Breast epithelium (tissue), 4 donors: ENCODE measurements around the gene GTF2E1. TPM values are rescaled to one million over a fixed set of nuclear protein-coding genes. Genes with fewer than 3 reads are reported as not detected.

Source experiments
- DNase-seq, 2 donors: peaks; one replicate each; pipeline ENCODE4 v3.0.0-alpha.2; 2019; ENCODE audit warnings: low spot score in 2 of 2
- H3K27ac ChIP-seq, 2 donors: fragments of 200-600 bp; sonication (generic) in 1 of 2; one replicate each; pipeline ENCODE4 v1.5.1; 2016 to 2019; ENCODE audit warnings: mild to moderate bottlenecking in 1 of 2
- H3K27me3 ChIP-seq, 2 donors: fragments of 200-600 bp; sonication (generic) in 1 of 2; one replicate each; pipeline versions ENCODE4 v1.5.1 to v1.6.0; 2017 to 2019; ENCODE audit warnings: control low read depth in 1 of 2, mild to moderate bottlenecking in 1 of 2
- H3K36me3 ChIP-seq: fragments of 200-600 bp; one replicate; pipeline ENCODE4 v1.5.1; 2019
- H3K4me1 ChIP-seq, 2 donors: fragments of 200-600 bp; sonication (generic); one replicate each; pipeline ENCODE4 v1.5.1; 2016 to 2019; ENCODE audit warnings: control low read depth in 1 of 2
- H3K4me3 ChIP-seq, 3 donors: fragments of 200-600 bp; sonication (generic); 1 replicate in 2 of 3; 2 replicates in 1 of 3; pipeline ENCODE4 v1.5.1; 2016 to 2019; ENCODE audit warnings: mild to moderate bottlenecking in 3 of 3, moderate library complexity in 2 of 3
- H3K9me3 ChIP-seq, 2 donors: fragments of 200-600 bp; sonication (generic) in 1 of 2; one replicate each; pipeline ENCODE4 v1.5.1; 2016 to 2019; ENCODE audit warnings: control low read depth in 1 of 2
- POLR2A ChIP-seq: fragments of 450-650 bp; IDR thresholded peaks from one replicate; pipeline ENCODE4 v1.6.1; 2016; ENCODE audit warnings: antibody characterized with exemption, mild to moderate bottlenecking, moderate library complexity
- POLR2AphosphoS5 ChIP-seq, 3 donors: sonication (generic); formaldehyde crosslinking; IDR thresholded peaks; one replicate each; pipeline ENCODE4 v1.6.1; 2017; ENCODE audit warnings: antibody characterized with exemption in 3 of 3
- intact Hi-C: fragments of 100-400 bp; cut with DNase I; formaldehyde crosslinking; loops from one replicate; pipeline ENCODE4 v1.15.1; 2023; ENCODE audit warnings: low total_unique reads
- total RNA-seq, 3 donors: library from RNA; depleted of rRNA; stranded (reverse); fragments of >200 nt; gene quantifications; one replicate each; pipeline ENCODE4 v1.1.0, GENCODE V29; 2016
- TF ChIP-seq, protein P1 (sequence below), 3 donors: fragments of 450-650 bp; IDR thresholded peaks; one replicate each; pipeline ENCODE4 v1.5.1; 2016 to 2017; ENCODE audit warnings: antibody characterized with exemption in 3 of 3, mild to moderate bottlenecking in 3 of 3, moderate library complexity in 3 of 3

The GTF2E1 gene
- total RNA-seq, 3 donors from 2014 or later: 9.9 to 13.4 (median 12.7) TPM

DNA sequence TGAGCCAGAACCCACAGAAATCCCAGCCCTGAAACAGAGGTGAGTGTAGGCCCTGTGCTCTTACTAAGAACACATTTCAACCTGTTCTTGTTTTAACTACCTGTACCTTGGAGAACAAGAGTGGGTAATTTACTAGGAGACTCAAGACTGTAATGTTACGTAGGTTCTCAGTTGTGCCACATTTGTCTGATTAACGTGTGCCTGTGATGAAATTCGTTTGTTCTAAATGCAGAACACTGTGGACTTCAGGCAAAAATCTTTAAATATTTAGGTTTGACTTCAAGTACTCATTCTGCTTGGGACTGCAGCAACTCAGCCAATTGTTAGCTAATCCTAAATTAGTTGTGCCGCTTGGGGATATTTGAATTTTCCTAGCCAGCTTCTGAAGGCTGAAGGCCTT lies 28.3 kb downstream of the GTF2E1 start:
- Histone ChIP-seq H3K4me1 (no peaks in the 10 kb centered on the region), H3K4me3 (no peak overlapping the region), H3K36me3 (no peaks in the 10 kb centered on the region), H3K27ac (no peak overlapping the region), H3K9me3 (no peaks in the 10 kb centered on the region), H3K27me3 (no peaks in the 10 kb centered on the region)
- intact Hi-C loops: no loop called here
- no peak for DNase-seq
- TF ChIP-seq POLR2A: no peak
- TF ChIP-seq, protein P1, sequence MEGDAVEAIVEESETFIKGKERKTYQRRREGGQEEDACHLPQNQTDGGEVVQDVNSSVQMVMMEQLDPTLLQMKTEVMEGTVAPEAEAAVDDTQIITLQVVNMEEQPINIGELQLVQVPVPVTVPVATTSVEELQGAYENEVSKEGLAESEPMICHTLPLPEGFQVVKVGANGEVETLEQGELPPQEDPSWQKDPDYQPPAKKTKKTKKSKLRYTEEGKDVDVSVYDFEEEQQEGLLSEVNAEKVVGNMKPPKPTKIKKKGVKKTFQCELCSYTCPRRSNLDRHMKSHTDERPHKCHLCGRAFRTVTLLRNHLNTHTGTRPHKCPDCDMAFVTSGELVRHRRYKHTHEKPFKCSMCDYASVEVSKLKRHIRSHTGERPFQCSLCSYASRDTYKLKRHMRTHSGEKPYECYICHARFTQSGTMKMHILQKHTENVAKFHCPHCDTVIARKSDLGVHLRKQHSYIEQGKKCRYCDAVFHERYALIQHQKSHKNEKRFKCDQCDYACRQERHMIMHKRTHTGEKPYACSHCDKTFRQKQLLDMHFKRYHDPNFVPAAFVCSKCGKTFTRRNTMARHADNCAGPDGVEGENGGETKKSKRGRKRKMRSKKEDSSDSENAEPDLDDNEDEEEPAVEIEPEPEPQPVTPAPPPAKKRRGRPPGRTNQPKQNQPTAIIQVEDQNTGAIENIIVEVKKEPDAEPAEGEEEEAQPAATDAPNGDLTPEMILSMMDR (IDR thresholded peaks at IDR 0.05): no peak
- TF ChIP-seq POLR2AphosphoS5 (IDR thresholded peaks at IDR 0.05): no peak

DNA sequence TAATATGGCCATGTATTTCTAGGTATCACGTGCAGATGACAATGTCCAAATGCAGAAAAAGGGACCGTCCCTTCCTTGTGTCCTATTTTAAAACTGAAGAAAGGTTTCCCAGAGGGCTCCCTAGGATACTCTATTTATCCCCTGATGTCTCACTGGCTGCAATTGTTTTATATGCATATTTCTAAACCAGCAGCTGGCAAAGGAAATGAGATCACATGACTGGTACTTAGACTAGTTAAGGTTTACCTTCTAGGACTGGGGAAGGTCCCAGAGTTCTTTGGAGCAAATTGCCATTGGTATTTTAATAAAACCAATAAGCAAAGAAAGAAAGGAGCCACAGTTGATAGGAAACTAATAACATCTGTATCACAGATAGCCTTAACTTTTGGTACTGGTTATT lies 29.5 kb downstream of the GTF2E1 start:
- H3K9me3 ChIP-seq: no peaks in the 10 kb centered on the region
- H3K4me1 ChIP-seq: no peaks in the 10 kb centered on the region
- H3K4me3 ChIP-seq: no peak overlapping the region
- intact Hi-C loops: no loop called here
- H3K27ac ChIP-seq: no peak overlapping the region
- TF ChIP-seq POLR2A: no peak
- TF ChIP-seq, protein P1 (IDR thresholded peaks at IDR 0.05): no peak
- TF ChIP-seq POLR2AphosphoS5 (IDR thresholded peaks at IDR 0.05): no peak
- H3K36me3 ChIP-seq: no peaks in the 10 kb centered on the region
- no peak for DNase-seq
- H3K27me3 ChIP-seq: no peaks in the 10 kb centered on the region

DNA sequence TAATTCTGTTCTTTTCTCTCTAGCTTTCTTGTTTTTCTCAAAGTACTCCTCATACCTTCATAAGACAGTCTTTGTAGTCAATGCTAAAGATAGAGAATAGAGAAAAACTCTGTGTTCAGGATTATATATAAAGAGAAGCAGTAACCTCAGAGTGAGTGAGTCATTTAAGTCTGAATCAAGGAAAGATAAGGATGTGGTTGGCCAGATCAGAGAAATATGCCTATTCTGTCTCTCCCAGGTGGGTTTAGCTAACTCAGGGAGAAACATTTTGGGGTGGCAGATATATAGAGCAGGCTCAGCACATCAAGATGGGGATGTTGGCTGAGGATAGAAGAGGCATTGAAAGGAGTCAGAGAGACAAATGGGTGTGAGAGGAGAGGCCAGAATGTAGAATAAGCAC lies 31.4 kb downstream of the GTF2E1 start:
- intact Hi-C loops: no loop called here
- TF ChIP-seq, protein P1 (IDR thresholded peaks at IDR 0.05): no peak
- TF ChIP-seq POLR2A (no peak), POLR2AphosphoS5 (IDR thresholded peaks at IDR 0.05) (no peak)
- no peaks in the 10 kb centered on the region for H3K4me1 ChIP-seq

DNA sequence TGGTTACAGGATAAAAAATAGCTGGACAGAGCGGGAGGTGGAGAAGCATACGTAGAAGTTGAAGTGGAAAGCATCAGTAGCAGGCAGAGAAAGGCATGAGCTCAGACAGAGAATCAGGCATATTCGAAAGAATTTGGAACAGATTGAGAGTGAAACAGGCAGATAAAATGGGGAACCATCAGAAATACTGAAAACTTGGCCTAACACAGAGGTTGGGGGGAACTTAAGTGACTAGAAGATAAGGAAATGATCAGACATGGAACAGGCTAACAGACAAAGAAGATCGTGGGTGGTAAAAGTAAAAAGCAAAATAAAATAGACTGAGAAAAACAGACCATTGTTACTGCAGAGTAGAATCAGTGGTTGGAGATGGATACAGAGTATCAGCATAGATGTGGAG lies 32.9 kb downstream of the GTF2E1 start:
- TF ChIP-seq POLR2A (no peak), POLR2AphosphoS5 (IDR thresholded peaks at IDR 0.05) (no peak)
- TF ChIP-seq, protein P1 (IDR thresholded peaks at IDR 0.05): no peak
- Histone ChIP-seq H3K36me3 (no peaks in the 10 kb centered on the region), H3K27me3 (no peaks in the 10 kb centered on the region), H3K9me3 (no peaks in the 10 kb centered on the region), H3K4me1 (no peaks in the 10 kb centered on the region), H3K27ac (no peak overlapping the region), H3K4me3 (no peak overlapping the region)
- DNase-seq: no peak
- intact Hi-C loops: no loop called here

More for the DNA sequence above, 31.4 kb downstream of the GTF2E1 start:
- H3K4me3 ChIP-seq: no peak overlapping the region
- H3K9me3 ChIP-seq: no peaks in the 10 kb centered on the region
- no peak overlapping the region for H3K27ac ChIP-seq
- DNase-seq: no peak
- H3K36me3 ChIP-seq: no peaks in the 10 kb centered on the region
- no peaks in the 10 kb centered on the region for H3K27me3 ChIP-seq

DNA sequence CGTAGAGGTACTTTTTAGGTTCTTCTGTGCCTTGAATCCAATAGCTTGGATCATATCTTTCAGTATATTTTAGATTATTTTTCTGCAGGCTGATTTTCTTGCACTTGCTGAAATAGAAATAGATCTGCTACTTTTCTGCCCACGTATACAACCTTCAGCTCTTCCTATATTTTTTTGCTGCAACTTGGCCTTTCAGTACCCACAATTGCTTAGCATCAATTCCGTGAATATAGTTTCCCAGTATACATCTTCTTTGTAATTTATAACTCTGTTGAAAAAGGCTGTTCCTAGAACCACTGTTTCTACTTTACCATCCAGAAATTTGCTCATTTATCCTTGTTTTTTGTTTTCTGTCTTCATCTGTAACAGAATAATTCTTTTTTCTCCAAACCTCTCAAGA lies 36.2 kb downstream of the GTF2E1 start:
- no peak for TF ChIP-seq POLR2AphosphoS5 (IDR thresholded peaks at IDR 0.05)
- TF ChIP-seq, protein P1 (IDR thresholded peaks at IDR 0.05): no peak
- TF ChIP-seq POLR2A: no peak
- no peaks in the 10 kb centered on the region for H3K27me3 ChIP-seq
- no peak for DNase-seq
- no peaks in the 10 kb centered on the region for H3K4me1 ChIP-seq
- intact Hi-C loops: no loop called here
- H3K36me3 ChIP-seq: peaks cover 3% of the 10 kb centered on the region
- H3K4me3 ChIP-seq: no peak overlapping the region
- H3K9me3 ChIP-seq: no peaks in the 10 kb centered on the region
- no peak overlapping the region for H3K27ac ChIP-seq
